Cerebellar nuclear complex (tissue), 1 donor: Measurements from ENCODE around the gene FDX2.
"Not testable (repeated sequence)": the region's sequence is repeated elsewhere in the genome, so short reads cannot be mapped to it uniquely, and the experiment has no call there.

Experiments used
- DNase-seq, 2 experiments: peaks; one replicate each; lab custom pipeline; 2025; lab: John Stamatoyannopoulos, UW

Gene FDX2

DNA sequence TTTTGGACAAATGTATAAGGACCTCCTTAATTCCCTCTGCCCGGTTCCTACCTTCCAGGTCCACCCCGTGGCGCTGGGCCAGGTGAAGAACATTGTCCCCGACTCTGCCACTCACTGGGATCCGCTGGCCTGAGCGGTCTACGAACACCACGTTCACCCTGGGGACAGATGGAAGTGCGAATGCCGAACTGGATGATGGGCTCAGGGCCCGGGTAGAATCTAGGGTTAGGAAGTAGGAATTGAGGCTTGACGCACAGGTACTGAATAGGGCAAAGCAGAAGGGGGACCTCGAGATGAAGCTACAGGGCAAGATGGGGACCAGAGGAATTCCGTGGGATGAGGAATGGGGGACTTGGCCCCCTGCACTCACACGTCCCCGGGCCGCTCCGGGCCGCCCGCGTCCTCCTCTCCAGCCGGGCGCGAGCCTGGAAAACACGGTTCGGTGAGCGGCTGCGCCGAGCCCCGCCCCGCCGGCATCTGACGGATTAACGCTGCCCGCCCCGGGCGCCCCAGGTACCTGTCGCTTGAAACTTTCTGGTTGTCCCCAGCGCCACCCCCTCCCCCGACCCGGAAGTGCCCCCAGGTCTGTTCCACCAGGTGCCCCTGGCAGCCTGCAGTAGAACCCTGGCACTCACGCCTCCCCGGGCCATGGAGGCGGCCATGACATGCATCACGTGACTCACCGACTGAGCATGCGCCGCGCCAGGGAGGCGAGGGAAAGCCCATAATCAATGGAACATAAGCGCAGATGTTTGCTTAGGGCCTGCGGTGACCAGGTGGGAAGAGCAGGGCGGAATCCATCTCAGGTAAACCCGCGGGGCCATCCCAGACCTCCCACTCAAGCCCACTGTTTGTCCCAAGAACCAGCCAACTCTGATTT is at the start of gene FDX2:
Gene FDX2 (minus strand): TSS at position 681 of the 880 bp plus-strand sequence. CDS start 19 bp downstream, at position 662.
- DNase-seq, result peak in 1 of 2 experiments; percentile 59

DNA sequence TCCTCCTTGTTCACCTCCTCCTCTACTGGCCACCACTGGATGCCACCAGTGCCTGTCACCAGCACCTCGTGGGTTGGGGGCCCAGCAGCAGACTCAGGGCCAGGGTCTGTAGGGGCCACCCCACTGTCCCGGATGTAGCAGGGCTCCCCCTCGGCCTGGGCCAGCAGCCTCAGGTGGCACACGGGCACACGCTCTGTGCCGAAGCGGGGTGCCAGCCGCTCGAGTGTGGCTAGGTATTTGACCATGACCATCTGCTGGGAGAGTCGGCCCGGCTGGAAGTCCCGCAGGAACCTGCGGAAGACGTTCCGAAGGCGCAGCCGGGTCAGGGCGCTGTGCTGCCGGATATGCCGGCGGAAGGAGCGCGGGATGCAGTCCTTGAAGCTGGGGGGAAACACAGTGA is 49.7 kb upstream of the FDX2 start:
- DNase-seq, result no peak

DNA sequence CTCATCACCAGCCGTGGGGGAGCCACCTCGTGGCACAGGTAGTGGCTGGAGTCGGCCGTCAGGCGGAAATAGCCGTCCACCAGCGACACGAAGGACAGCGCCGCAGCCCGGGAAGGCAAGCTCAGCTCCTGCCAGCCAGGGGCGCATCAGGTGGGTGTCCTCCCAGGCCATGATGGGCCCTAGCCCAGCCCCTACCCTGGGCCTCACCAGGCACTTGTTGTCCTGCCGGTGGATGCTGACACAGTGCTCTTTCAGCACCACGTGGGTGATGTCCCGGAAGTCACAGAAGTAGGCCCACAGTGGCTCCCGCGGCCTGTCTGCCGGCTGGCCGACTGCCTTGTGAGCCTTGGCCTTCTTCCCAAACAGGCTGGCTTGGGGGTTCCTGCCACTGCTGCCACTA is 48.8 kb upstream of the FDX2 start:
- no peak for DNase-seq

DNA sequence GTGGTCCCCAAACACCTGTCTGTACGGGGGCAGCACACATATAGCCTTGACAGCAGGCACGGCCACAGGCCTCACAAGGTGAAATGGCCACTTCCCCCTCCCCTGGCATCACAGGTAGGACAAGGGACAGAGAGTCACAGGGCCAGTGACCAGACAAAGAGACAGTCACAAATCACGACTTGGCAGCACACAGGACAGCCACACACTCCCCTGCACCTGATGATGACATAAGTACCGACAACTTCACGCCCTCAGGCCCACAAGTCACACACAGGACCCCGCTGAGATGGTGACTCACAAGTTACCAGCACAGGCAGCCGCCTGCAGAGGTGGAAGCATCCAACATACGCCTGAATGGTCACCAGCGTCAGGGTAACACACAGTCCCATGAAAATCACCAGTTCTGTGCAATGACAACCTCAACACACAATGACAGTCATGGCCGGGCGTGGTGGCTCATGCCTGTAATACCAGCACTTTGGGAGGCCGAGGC is 48.0 kb upstream of the FDX2 start:
- no peak for DNase-seq

DNA sequence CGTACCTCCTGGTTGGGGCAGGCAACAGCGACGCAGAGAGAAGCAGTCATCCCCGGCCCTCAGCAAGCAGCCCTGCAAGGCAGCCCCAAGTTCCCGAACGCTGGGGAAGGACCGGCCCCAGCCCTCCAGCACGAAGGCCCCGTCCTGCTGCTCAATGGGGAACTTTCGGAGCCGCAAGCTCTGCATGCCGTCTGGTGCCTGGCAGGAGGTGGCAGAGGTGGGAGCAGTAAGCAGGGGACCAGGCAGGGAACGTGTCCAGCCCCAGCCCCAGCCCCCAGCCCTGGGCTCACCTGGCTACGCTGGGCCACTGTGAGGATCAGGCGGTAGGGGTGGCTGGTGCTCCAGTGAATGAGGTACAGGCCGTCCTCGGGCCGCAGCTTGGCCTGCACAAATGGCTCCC is 46.4 kb upstream of the FDX2 start:
- DNase-seq, result no peak

DNA sequence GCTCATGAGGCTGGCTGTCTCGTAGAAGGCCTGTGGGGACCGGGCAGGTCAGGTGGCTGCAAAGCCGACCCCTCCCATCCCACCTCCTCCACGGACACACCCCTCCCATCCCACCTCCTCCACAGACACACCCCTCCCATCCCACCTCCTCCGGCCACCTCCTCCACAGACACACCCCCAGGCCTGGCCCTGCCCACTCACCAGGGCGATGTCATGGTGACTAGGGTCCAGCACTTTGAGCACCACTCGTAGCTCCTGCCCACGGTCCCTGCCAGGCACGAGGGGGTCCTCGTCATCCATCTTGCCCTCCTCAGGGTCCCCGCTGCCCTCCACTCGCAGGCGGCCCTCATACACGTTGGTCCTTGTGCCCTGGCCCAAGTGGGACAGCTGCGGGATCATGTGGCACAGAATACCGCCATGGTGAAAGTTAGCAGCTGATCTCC is 45.8 kb upstream of the FDX2 start:
- DNase-seq, result no peak

DNA sequence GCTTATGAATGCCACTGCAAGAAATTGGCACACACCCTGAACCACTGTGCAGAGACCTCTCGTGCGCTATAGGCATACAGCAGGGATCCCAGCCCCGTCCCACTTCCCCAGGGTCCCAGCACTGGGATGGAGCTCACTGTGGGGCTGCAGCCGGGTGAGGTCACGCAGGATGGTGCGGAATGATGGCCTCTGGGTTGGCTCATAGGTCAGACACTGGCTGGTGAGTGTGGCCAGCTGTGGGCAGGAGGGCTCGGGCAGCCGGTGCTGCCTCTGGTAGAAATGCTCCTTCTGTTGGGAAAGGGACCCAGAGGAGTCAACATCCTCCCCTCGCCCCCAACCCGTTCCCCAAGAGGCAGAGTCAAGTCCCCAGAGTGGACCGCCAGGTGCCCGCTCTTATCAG is 40.6 kb upstream of the FDX2 start:
- no peak for DNase-seq

DNA sequence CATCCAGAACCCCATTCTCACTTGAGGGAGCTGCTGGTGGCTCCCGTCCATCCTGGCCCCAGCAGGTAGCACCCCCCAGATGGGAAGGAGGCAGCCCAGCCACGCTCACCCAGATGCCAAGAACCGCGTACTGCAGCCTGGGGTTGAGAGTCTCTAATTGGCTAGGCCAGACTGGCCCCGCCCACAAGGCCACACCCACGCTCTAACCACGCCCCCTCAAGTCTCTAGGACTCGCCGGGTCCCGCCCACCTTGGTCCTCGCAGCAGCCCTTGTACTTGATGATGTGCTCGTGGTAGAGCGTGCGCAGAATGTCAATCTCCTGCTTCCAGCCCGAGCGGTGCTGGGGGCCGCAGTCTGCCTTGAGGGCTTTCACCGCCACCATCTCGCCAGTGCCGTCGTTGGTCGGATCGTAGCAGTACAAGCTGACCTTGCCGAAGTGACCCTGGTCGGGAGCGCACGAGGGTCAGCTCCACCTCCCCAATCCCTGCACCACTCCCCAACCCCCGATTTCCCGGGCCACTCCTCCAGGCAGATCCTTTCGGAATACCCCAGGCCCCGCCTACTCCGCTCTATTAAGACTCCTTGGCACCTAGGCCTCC is 38.1 kb upstream of the FDX2 start:
- DNase-seq, result no peak

DNA sequence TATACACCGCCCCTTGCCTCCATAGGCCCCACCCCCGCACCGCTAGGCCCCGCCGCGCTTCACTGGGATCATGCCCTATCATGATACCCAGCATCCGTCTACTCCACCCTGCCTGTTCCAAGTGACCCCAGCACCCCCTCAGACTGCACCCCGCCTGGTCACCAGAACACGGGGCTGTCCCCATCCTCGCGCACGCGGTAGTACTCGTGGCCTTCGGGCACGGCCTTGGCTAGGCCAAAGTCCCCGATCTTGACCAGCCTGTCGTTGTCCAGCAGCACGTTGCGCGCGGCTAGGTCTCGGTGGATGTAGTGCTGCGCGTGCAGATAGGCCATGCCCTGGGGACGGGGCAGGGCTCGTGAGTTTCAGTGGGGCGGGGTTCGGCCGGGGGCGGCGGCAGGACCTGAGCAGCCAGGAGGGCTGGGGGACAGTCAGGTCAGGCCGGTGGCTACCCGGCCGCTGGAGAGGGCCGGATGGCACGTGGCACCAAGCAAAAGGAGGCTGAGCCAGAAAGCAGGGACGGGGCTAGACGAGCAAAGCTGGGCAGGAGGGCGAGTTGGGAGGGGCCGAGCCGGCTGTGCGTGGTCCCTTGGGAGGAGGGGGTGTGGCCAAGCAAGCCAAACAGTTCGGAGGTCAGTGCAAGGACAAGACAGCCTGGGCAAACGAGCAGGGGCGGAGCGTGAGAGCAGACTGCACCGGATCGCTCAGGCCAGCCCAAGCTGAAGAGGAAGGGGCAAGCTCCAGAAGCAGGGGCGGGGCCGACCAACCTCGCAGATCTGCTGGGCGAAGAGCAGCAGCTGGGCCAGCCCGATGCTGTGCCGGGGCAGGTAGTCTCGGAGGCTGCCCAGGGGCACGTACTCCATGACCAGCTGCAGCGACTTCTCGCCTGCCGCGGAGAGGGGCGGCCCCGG is 37.2 kb upstream of the FDX2 start:
- no peak for DNase-seq

DNA sequence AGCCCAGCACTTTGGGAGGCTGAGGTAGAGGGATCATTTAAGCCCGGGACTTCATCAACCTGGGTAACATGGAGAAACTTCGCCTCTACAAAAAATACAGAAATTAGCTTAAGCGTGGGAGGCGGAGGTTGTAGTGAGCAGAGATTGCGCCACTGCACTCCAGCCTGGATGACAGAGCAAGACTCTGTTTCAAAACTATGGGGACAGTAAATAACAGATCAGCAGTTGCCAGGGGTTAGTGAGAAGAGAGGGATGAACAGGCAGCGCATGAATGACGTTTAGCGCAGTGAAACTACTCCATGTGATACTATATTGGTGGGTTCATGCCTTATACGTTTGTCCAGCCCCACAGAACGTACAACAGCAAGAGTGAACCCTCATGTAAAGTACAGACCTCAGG is 30.7 kb upstream of the FDX2 start:
- DNase-seq, result no peak

DNA sequence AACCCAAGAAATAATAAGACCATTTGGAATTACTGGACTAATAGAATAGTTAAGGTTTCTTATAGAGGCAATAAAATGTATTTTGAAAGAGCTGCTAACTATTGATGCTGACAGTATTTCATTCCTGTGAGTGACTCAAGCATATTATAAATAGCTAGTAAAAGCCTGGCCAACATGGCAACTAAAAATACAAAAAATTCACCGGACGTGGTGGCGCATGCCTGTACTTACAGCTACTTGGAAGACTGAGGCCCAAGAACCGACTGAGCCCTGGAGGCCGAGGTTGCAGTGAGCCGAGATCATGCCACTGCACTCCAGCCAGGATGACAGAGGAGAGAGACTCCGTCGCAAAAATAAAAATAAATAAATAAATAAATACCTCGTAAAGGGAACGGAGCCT is 29.0 kb upstream of the FDX2 start:
- DNase-seq, result no peak

DNA sequence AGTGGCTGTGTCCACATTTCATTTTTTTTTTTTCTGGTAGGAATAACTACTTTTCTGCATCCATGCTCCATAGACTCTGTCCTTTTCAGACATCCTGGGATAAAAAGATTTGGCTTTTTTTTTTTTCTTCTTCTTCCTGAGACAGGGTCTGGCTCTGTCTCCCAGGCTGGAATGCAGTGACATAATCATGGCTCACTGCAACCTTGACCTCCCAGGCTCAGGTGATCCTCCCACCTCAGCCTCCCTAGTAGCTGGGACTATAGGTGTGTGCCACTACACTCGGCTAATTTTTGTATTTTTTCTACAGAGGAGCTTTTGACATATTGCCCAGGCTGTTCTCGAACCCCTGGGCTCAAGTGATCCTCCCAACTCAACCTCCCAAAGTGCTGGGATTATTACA is 27.7 kb upstream of the FDX2 start:
- DNase-seq, result no peak

DNA sequence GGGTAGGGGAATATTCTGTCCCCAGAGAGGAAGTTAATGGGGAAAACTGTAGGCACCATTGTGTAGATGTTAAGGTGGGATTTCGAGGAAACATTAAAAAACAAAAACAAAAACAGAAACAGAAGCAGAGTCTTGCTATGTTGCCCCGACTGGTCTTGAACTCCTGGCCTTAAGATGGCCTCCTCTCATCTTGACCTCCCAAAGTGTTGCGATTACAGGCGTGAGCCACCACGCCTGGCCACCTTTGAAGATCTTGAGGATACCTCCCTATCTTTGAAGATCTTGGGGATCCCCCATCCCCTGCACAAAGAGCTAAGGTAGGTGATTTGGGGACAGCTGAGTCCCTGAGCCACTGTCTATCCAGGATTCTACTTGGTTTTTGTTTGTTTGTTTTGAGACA is 24.2 kb upstream of the FDX2 start:
- no peak for DNase-seq

DNA sequence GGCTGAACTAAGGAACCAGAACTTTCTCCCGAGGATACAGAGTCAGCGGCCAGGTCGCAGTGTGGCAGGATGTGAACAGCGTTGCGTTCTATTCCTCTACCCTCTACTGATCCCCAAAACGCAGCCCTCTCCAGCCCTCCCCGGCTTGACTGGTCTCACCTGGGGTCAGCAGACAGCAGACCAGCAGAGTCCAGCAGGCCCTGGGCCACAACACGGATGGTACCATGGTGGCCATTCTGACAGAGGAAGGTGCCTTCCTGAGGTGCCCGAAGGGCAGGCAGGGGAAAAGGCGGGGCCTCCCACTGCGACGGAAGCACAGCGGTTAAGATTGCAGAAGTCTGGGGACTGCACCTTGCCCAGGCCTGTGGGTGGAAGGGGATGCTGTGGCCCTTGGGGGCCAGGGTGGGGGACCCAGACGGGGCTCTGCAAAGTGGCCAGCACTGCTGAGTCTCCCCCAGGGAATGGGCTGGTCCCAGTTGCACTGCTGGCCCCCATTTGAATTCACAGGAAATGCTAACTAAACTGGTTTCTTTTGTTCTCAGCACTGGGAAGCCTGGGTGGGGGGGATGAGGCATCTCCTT is 23.7 kb upstream of the FDX2 start, which contains the start of gene ICAM3:
Gene ICAM3 (minus strand): TSS at position 245 of the 581 bp plus-strand sequence. CDS start 10 bp downstream, at position 235.
- DNase-seq, result no peak

DNA sequence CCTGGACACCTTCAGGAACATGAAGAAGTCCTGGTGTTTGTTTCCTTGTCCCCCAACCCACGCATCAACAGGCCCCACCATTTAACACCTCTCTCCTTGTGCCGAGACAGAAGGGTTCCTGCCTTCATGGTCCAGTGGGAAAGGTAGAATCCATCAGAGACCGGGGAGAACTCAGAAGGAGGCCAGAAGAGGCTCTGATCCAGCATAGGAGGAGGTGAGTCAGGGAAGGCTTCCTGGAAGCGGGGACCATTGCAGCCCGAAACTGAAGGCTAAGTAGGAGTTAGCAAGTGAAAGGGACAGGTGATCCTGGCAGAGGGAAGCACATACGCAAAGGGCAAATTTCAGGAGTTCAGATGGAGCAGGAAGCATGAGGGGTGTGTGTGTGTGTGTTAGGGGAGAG is 23.1 kb upstream of the FDX2 start:
- no peak for DNase-seq

DNA sequence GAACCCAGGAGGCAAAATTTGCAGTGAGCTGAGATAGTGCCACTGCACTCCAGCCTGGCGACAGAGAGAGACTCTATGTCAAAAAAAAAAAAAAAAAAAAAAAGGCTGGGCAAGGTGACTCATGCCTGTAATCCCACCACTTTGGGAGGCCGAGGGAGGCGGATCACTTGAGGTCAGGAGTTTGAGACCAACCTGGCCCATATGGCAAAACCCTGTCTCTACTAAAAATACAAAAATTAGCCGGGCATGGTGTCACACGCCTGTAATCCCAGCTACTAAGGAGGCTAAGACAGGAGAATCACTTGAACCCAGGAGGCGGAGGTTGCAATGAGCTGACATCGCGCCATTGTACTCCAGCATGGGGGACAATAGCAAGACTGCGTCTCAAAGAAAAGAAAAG is 20.9 kb upstream of the FDX2 start:
- not testable (repeated sequence) for DNase-seq

DNA sequence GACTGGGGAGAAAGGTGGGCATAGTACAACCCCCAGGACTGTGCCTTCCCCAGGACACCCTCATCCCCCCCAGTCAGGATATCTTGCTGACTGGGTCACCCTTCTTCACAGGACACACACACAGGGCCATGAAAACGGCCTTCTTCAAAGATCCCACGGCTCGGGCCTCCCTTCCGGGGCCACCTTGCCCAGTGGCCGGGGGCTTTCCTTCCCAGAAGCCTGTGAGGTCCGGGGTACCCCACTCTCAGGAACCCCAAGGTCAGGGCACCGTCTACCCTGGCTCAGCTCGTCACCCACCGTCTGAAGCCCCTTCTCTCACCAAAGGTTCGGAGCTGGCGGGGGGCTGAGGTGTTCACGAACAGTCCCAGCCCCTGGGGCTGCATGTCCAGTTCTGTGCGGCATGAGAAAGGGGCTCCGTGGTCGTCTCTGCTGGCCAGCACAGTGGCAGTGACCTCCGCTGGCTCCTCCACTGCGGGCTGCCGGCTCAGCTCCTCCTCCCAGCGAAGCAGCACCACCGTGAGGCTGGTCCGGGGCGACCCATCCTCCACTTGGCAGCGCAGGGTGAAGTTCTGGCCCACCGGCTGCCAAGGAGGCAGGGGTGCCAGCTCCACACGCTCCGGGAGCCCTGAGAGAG is 19.7 kb upstream of the FDX2 start:
- no peak for DNase-seq

DNA sequence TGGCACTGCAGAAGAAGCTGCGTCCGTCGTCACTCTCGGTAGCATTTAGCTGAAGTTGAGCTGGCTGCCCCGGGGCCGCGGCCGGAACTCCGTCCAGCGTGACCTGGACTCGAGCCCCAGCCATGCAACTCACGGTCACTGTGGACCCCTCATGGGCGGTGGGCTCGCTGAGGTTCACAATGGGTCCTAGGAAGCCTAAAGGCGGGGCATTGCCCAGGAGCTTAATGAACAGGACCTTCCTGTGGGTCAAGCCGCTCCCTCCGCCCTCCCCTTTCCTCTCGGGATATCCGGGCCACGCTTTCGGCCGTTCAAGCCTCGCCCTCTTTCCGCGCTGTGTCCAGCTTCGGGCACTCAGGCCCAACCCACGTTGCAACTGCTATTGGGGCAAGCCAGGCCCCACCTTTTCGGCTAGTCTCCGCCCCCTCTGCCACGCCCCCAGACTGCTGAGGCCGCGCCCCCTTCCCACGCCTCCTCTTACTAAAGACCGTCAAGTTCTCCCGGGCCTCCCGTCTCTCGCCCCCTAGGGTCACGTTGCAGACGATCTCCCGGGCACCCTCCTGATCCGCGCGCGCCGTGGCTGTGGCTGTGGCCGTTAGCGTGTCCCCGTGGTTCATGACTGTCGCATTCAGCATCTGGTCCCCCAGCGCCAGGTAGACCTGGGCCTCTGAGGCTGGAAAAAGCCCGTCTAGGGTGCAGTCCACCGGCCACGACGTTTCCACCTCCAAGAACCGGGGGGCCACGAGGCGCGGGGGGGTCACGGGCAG is 19.0 kb upstream of the FDX2 start:
- DNase-seq, result no peak

DNA sequence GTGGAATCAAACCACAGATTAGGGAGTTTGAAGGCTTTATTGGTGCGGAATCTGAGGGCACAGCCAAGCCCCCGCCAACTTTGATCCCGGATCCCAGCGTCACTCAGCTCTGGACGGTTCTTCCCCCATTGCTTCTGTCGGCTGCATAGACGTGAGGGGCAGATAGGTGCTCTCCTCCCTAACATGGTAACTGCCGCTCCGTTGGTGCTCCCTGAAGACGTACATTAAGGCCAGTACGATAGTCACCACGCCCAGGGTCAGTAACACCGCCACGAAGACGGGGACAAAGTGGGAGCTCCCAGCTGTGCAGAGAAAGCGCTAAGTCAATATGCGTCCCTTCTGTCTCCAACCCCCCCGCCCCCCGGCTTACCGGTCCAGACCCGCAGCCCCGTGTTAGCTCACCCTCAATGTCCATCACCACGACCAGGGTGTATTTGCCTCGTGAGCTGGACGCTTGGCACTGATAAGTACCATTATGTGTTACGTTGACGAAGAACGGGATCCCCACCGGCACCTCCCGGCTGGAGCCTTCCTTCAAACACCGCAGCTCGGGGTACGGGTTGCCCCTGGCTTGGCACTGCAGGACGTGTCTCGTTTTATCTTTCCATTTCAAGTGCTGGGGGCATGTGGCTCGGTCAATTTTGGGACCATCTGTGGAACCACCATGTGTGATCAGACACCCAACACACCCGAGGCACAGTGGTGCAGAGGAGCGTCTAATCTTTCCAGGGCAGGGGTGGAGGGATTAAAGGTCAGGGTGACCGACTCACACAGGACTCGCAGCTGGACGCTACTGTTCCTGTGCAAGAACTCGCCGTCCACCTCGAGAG is 18.2 kb upstream of the FDX2 start:
- DNase-seq, result no peak
